Activated CD4-positive, alpha-beta T cell treated with anti-CD3 and anti-CD28 coated beads for 48 hours (primary cell): ENCODE data around the gene FOXO6.

Source experiments
- DNase-seq: peaks from one replicate; pipeline ENCODE4 v3.0.0-alpha.2; 2020

The FOXO6 gene

GRCh38 chr1:41353744-41354143 lies 7.5 kb upstream of the FOXO6 start:
- no peak for DNase-seq

GRCh38 chr1:41354956-41355355 lies 6.3 kb upstream of the FOXO6 start:
- no peak for DNase-seq

- DNase-seq: no peak
These were observed 5.9 kb upstream of the FOXO6 start for GRCh38 chr1:41355356-41355755.

GRCh38 chr1:41355761-41356160 lies 5.5 kb upstream of the FOXO6 start:
- no peak for DNase-seq

GRCh38 chr1:41356752-41357151 lies 4.5 kb upstream of the FOXO6 start:
- DNase-seq: no peak

- DNase-seq: no peak
These were observed 3.7 kb upstream of the FOXO6 start for GRCh38 chr1:41357451-41358101.

- no peak for DNase-seq
These were observed 2.9 kb upstream of the FOXO6 start for GRCh38 chr1:41358131-41359021.

- DNase-seq: no peak
These were observed 1.8 kb upstream of the FOXO6 start for GRCh38 chr1:41359211-41360073.

GRCh38 chr1:41360074-41360785 lies 1.0 kb upstream of the FOXO6 start:
- no peak for DNase-seq

- DNase-seq: peak; percentile 40
These were observed 492 bp downstream of the FOXO6 start for GRCh38 chr1:41361495-41362356.

- DNase-seq: no peak
These were observed 1.1 kb downstream of the FOXO6 start for GRCh38 chr1:41362357-41362721.

GRCh38 chr1:41362749-41363590 lies 1.7 kb downstream of the FOXO6 start:
- no peak for DNase-seq

- DNase-seq: no peak
These were observed 2.5 kb downstream of the FOXO6 start for GRCh38 chr1:41363591-41364320.

GRCh38 chr1:41364442-41365319 lies 3.4 kb downstream of the FOXO6 start:
- DNase-seq: no peak

- no peak for DNase-seq
These were observed 4.0 kb downstream of the FOXO6 start for GRCh38 chr1:41365320-41365633.

GRCh38 chr1:41365772-41366454 lies 4.7 kb downstream of the FOXO6 start:
- DNase-seq: no peak

GRCh38 chr1:41366455-41367287 lies 5.4 kb downstream of the FOXO6 start:
- DNase-seq: peak; percentile 37

GRCh38 chr1:41367288-41367642 lies 6.0 kb downstream of the FOXO6 start:
- DNase-seq: no peak
